Anterior cingulate cortex (tissue), 58 donors: ENCODE measurements around the gene SFXN3.
"Not testable (repeated sequence)": the region's sequence is repeated elsewhere in the genome, so short reads cannot be mapped to it uniquely, and the experiment has no call there.

Experiments used
- DNase-seq, 58 donors: peaks; one replicate each; lab custom pipeline; 2025; lab: John Stamatoyannopoulos, UW

The SFXN3 gene

GRCh38 chr10:101032637-101033224 is 1.7 kb downstream of the SFXN3 start:
- peak in 57 of 58 donors; percentile 25 to 88 (median 70) for DNase-seq

GRCh38 chr10:101033276-101033675 is 2.2 kb downstream of the SFXN3 start:
- DNase-seq = no peak

GRCh38 chr10:101034404-101034803 is 3.4 kb downstream of the SFXN3 start:
- DNase-seq = not testable (repeated sequence)

GRCh38 chr10:101035314-101035713 is 4.3 kb downstream of the SFXN3 start:
- DNase-seq = no peak

GRCh38 chr10:101035916-101036702 is 5.1 kb downstream of the SFXN3 start:
- no peak for DNase-seq

- DNase-seq = no peak
These were observed 5.7 kb downstream of the SFXN3 start for GRCh38 chr10:101036726-101037125.

GRCh38 chr10:101038484-101038883 is 7.5 kb downstream of the SFXN3 start:
- no peak for DNase-seq

- DNase-seq = peak in 3 of 58 donors; percentile 10 to 12 (median 11)
These were observed 9.0 kb downstream of the SFXN3 start for GRCh38 chr10:101040061-101040460.

GRCh38 chr10:101040851-101041250 is 9.8 kb downstream of the SFXN3 start:
- no peak for DNase-seq

- DNase-seq = peak in 51 of 58 donors; percentile 15 to 89 (median 65)
These were observed 10.3 kb downstream of the SFXN3 start for GRCh38 chr10:101041252-101041761.

- DNase-seq = no peak
These were observed 11.1 kb downstream of the SFXN3 start for GRCh38 chr10:101042118-101042517.

- DNase-seq = peak; percentile 20 to 93 (median 77)
These were observed 11.8 kb downstream of the SFXN3 start for GRCh38 chr10:101042667-101043362.

GRCh38 chr10:101043363-101043707 is 12.3 kb downstream of the SFXN3 start:
- DNase-seq = no peak

GRCh38 chr10:101044117-101044516 is 13.1 kb downstream of the SFXN3 start:
- no peak for DNase-seq

- DNase-seq = no peak
These were observed 15.6 kb downstream of the SFXN3 start for GRCh38 chr10:101046332-101047238.

- no peak for DNase-seq
These were observed 16.2 kb downstream of the SFXN3 start for GRCh38 chr10:101047268-101047667.

- no peak for DNase-seq
These were observed 17.2 kb downstream of the SFXN3 start for GRCh38 chr10:101047961-101048892.

- DNase-seq = peak in 12 of 58 donors; percentile 6 to 33 (median 16)
These were observed 19.4 kb downstream of the SFXN3 start for GRCh38 chr10:101050208-101051069.
